ENCODE measurements around the gene KLHL3.
"Not testable (repeated sequence)": the region's sequence is repeated elsewhere in the genome, so short reads cannot be mapped to it uniquely, and the experiment has no call there.

KLHL3 gene, protein sequence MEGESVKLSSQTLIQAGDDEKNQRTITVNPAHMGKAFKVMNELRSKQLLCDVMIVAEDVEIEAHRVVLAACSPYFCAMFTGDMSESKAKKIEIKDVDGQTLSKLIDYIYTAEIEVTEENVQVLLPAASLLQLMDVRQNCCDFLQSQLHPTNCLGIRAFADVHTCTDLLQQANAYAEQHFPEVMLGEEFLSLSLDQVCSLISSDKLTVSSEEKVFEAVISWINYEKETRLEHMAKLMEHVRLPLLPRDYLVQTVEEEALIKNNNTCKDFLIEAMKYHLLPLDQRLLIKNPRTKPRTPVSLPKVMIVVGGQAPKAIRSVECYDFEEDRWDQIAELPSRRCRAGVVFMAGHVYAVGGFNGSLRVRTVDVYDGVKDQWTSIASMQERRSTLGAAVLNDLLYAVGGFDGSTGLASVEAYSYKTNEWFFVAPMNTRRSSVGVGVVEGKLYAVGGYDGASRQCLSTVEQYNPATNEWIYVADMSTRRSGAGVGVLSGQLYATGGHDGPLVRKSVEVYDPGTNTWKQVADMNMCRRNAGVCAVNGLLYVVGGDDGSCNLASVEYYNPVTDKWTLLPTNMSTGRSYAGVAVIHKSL

DNA sequence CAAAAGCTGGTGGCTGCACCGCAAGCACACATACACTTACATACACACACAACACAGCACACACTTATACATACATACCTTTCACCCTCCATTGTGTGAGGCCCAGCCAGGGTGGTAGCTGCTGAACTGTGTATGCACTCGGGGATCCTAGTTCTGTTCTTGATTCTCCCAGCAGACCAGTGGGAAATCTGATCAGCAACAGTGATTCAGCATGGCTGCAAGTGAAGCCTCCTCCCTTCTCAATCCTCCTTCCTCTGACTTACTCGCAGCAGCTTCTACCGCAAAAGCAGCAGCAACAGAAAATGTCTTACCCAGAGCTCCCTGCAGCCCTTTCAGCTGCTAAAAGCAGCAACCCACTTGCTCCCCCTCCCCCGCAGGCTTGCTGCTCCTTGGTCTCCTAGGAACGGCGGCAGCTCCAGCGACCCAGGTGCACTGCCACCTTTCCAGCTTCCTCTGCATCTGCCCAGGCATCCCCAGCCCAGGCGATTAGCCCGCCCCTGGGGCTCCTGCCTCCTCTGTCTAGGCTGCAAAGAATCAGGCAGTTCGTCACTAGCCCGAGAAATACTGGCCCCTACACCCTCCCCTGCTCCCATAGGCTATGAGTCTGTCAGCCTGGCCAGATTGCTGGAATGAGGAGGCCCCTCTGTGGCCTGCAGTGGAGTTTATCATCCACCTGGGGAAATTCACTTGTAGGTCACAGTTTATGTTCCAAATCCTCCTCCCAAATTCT is at the start of gene KLHL3:
TSS of gene KLHL3 (minus strand) at position 535 of the 730 bp plus-strand sequence. CDS start at position 92, 443 bp downstream.
- DNase-seq = peak; percentile 70

DNA sequence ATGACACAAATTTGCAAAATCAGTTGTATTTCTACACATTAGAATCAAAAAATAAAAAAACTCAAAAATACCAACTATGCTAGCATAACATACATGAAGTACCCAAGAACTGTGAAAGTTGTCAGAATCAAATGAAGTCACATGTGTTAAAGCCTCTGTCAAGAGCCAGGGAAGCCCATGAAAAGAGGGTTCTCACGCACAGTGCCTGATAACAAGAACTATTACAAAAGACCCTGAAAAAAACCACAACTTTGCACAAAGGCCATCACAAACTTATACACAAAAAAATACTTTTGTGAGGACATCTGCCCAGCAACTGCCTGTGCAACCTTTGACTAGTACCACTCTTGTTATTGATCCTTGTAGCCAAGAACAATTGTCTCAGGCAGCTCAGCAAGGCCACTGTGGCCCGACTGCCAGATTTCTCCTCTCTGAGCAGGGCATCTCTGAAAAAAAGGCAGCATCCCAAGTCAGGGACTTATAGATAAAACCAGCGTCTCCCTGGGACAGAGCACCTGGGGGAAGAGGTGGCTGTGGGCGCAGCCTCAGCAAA is 47.2 kb upstream of the KLHL3 start:
- DNase-seq = no peak

DNA sequence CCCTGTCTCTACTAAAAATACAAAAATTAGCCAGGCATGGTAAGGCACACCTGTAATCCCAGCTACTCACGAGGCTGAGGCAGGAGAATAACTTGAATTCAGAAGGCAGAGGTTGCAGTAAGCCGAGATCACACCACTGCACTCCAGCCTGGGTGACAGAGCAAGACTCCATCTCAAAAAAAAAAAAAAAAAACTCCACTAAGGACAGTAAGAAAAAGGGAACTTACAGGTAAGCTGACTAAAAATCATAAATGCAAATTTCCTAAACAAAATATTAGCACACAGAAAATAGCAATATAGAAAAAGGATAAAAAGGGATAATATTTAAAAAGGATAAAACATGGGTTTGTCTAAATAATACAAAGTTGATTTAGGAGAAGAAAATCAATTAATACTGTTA is 46.2 kb upstream of the KLHL3 start:
- DNase-seq = no peak

DNA sequence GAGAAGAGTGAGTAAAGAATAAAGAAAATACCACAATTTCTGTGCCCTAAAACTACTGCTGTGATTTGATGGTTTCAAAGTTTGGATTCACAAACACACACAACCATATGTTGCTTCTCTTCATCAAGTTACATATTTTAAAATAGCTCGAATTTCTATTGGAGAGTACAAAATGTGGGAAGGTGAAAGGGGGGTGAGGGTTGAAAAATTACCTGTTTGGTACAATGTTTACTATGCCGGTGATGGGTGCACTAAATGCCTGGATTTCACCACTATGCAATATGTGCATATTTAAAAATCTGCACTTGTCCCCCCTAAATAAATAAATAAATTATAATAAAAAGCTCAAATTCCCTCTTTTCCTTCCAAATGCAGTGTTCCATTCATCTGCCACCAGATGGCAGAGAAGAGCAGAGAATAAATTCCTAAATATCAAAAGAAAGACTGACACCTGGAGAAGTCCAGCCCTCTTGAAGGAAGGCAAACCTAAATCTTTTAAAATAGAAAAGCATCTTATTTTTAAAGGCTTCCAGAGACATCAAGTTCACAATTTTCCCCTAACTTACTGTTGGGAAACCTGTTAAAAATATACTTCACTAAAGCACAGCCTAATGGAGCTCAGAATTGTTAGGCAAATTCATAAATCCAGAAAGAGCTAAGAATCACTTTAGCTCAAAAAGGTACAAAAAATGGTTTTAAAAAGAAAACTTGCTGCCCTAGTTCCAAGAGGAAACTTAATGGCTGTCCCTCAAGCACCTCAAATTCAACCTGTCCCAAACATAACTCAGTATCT is 43.1 kb upstream of the KLHL3 start:
- no peak for DNase-seq

DNA sequence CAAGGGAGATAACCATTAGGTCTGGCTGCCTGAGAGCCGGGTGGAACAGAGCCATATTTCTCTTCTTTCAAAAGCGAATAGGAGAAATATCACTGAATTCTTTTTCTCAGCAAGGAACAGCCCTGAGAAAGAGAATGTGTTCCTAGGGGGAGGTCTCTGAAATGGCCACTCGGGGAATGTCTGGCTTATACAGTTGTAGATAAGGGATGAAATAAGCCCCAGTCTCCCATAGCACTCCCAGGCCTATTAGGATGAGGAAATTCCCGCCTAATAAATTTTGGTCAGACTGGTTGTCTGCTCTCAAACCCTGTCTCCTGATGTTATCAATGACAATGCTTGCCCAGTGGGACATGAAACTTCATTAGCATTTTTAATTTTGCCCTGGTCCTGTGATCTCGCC is 32.0 kb upstream of the KLHL3 start:
- DNase-seq = not testable (repeated sequence)

DNA sequence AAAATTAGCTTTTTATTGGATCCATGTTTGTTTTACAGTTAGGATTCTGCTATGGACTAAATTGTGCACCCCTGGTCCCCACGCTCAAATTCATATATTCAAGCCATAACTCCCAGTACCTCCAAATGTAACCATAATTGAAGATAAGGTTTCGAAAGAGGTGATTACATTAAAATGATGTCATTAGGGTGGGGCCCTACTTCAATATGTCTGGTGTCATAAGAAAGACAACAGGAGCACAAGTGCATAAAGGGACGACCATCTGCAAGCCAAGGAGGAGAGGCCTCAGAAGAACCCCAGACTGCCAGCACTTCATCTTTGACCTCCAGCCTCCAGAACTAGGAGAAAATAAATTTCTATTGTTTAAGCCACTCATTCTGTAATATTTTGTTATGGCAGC is 25.7 kb upstream of the KLHL3 start:
- no peak for DNase-seq

DNA sequence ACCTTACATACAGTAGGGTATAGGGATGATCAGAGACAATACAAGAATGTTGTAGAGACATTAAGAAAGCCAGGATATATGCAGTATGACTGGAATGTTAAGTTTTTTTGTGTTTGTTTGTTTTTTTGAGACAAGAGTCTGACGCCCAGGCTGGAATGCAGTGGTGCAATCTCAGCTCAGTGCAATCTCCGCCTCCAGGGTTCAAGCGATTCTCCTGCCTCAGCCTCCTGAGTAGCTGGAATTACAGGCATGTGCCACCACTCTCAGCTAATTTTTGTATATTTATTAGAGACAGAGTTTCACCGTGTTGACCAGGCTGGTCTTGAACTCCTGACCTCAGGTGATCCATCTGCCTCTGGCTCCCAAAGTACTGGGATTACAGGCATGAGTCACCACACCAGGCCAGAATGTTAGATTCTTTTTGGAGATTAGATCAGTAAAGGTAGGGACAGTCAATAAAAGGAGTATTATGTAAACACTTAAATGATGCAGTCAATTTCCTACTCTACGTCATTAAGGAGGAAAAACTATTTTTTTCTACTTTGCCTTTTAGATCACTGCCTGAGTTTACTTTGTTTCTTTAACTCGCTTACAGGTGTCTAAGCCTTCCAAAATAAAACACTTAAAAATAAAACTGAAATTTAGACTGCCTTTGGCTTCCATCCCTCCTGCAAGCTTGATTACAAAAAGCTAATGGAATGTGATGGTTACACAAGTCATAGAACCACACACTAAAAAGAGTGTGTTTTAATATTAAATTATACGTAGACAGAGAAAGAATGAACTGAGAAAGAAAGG is 25.0 kb upstream of the KLHL3 start:
- DNase-seq = no peak

DNA sequence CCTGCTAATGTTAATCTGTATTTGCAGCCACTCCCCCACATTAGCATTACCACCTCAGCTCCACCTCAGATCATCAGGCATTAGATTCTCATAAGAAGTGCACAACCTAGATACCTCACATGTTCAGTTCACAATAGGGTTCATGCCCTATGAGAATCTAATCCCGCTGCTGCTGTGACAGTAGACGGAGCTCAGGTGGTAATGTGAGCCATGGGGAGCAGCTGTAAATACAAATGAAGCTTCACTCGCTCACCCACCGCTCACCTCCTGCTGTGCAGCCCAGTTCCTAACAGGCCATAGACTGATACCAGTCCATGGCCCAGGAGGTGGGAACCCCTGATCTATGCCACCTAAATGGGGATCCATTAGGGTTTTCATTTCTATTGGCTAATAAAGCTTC is 24.4 kb upstream of the KLHL3 start:
- no peak for DNase-seq

DNA sequence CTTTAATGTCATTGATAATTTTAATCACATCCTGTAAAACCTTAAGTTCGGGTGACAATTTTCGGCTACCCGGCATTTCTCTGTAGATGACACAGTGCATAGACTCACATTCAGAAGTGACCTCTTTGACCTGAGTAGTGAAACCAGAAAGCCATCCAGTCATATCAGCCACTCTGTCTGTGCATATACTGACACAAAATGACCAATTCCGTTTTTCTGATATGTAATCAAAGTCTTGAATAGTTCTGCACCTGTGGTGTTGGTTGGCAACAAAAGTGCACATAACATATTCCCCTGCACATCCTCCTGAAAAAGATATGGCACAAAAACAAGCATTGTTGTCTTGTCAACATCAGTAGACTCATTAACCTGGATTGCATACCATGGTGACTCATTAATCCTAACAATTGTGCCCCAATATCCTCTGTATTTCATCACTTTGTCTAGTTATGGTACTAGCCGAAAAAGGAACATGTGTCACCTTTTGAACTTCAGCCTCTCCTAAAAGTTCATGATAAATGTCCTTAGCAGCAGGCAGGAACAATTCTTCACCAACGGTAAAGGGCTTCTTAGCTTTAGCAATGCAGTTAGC is 22.9 kb upstream of the KLHL3 start:
- DNase-seq = no peak

DNA sequence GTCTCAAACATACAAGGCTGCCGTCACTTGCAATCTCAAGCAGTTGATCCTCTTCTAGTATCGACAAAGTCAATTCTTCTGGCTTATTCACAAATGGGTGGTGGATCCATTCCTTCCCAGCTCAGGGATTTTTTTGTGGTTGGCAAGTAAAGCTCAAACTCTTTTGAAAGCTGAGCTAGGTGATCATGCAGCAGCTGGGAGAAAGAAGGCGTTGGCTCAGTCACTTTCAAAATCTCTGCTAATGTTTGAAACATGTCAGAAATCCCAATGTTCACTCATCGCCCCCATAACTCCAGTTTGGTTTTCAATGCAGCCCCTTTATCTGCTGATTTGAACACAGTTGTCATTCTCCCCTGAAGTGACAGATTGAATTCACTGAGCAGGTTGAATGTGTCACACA is 22.2 kb upstream of the KLHL3 start:
- no peak for DNase-seq

DNA sequence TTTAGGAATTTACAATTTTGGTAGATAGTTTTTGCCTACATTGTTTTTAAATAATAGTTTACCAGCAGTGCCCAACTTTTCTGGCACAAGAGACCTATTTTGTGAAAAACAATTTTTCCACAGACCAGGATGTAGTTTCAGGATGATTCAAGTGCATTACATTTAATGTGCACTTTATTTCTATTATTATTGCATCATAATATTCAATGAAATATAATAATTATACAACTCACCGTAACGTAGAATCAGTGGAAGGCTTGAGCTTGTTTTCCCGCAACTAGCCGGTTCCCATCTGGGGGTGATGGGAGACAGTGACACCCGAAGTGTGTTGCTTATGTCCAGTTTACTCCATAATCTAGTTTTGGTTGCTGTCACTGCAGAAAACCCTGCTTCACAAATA is 21.7 kb upstream of the KLHL3 start:
- no peak for DNase-seq

DNA sequence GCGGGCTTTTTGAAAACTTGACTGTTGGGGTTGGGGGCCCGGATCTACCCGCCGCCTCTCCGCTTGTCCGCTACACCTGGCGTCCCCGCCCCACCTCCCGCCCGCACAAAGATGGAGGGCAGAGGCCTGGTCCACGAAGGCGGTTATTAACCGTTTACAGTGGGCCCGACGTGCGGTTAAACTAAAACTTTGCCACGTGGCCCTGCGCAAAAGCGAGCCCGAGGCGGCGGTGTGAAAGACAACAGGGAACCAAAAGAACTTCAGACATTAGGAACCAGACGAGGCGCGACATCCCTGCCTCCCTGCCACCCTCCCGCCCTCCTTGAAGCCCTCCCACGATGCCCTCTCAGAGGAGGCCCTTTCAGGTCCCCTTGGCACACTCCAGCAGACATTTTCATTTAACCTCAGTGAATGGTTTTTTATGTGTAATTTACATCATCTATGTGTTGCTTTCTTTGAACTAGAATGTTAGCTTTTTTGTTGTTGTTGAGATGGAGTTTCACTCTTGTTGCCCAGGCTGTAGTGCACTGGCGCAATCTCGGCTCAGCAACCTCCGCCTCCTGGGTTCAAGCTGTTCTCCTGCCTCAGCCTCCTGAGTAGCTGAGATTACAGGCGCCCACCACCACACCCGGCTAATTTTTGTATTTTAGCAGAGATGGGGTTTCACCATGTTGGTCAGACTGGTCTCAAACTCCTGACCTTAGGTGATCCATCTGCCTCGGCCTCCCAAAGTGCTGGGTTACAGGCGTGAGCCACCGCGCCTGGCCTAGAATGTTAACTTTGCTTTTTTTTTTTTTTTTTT is 19.3 kb upstream of the KLHL3 start:
- no peak for DNase-seq

DNA sequence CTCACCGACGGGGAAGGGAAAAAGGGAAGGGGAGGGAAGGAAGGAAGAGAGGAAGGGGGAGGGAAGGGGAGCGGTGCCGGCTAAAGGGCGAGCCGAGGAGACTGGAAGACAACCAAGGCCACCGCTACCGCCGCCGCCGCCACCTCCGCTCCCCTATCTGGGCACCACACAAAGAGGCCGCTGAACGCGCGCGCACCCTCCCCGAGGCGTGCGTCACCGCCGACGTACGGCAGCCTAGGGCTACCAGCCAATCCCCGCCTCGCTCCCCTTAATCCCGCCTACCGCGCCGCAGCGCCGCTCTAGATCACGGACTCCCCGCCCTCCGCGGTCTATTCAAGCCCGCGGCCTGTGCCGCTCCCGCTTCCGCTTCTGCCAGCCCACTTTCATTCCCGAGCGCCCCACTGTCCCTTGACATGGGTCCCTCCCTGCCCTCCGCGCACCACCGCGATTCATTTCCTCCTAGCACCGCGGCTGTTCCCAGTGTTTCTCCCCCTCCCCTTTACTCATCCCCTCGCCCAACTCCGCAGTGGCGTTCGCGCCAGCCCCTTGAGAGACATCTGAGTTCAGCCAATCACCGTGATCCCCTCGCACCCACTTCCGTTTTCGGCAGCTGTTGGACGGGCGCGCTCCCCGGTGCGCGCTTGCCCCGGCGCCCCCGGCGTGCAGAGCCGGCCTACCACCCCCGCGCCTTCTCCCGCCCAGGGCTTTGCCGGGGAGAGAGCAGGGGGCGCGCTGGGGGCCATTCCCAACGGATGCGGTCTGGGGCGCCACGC is 18.5 kb upstream of the KLHL3 start, which contains the start of gene HNRNPA0:
TSS of gene HNRNPA0 (minus strand) at position 176 of the 773 bp plus-strand sequence. CDS start 297 bp downstream, outside the sequence.
- DNase-seq = peak; percentile 98

DNA sequence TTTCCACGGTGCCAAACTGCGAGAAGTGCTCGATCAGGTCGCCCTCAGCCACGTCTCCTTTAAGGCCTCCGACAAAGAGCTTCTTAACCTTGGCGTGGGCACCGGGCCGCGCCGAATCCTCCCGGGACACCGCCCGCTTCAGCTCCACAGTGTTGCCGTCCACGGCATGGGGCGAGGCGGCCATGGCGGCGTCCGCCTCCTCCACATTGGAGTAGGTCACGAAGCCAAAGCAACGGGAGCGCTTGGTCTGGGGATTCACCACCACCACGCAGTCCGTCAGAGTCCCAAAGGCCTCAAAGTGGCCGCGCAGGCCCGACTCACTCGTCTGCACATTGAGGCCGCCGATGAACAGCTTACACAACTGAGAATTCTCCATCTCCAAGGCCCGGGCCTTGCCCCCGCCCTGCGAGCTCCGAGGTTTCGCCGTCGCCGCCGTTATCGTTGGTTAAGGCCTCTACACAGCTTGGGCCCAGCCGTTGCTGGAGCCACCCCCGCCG is 17.9 kb upstream of the KLHL3 start:
- peak; percentile 81 for DNase-seq

DNA sequence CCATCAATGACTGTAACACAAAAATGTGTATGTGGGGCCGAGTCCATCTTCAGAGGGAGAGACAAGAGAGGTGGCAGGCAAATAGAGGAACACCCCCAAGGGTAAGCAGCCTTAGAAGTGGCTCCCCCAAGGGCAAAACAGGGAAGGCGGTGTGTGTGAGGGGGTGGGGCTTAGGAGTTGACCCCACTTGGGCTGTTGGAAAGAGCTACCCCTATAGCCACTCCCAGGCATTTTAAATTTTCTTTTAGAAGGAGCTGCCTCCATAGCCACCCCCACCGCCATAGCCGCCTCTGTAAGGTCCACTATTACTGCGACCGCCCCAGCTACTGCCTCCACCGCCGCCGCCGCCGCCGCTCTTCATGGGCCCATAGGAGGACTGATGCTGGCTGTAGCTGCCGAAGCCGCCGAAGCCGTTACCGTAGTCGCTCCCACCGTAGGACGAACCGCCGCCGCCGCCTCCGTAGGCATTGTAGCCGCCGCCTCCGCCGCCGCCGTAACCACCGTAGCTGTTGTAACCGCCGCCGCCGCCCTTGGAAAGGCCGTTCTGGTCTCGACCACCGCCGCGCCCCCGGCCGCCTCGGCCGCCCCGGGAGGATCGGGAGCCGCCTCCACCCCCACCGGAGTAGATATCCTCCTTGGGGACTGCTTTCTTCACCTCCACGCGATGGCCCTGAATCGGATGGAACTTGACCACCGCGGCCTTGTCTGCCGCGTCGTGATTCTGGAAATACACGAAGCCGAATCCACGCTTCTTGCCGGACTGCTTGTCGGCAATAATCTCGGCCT is 17.2 kb upstream of the KLHL3 start:
- DNase-seq = peak; percentile 62

DNA sequence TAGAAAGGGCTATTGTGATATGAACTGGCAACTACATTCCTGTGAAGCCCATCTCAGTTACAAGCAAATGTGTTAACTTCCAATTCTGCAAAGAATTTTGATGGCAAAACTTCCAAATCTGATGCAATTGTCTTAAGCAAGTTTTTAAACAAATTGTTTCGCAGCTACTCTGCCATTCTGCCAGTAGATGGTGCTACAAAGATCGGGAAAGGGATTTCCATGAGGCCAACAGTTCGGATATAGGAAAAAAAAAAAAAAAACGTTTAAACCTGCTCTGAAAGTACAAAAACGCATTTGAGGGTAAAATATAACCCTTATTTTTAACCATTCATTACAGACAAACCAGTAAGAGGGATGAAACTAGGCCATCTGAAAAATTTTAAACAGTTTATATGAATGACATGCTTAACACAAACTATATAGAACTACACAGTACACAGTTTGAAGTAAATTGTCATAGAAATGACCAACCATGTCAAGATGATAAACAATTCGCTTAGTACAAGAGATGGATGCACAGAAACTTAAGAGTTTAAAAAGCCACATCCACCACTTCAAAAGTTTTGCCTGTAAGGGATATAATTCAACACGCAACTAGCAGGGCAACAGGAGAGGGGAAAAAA is 16.1 kb upstream of the KLHL3 start:
- DNase-seq = no peak

DNA sequence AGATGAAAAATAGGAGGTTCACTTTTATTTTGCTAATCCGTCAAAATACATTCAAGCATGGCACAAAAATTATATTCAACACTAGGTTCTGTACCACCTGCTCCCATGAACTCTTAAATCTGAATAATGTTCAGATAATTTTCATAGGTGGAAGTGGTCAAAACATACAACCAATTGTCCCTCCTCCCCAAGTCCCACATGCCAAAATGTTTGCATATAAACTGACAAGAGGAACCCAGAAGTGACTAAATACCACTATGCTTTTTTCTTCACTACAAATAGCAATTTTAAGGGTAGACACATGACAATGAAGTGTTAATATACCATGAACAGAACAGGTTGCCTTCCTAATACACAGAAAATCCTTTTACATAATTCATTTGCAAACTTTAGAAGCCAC is 14.5 kb upstream of the KLHL3 start:
- DNase-seq = no peak

DNA sequence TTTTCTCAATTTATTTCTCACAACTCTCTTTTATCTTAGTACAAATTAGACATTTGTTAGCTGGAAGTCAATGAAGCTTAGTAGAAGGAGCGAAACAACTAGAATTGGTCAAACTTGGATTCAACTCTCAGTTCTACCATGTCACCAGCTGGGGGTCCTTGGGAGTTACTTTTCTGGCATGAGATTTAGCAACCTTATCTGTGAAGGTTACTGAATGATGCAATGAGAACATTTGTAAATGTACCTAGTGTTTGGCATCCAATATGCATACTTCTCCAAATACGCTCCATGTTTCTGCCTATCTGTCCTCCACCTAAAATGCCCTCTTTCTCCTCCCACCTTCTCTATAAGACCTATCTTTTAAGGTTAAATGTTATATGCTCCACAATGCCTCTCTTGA is 12.0 kb upstream of the KLHL3 start:
- no peak for DNase-seq
